Epithelial cell of proximal tubule (primary cell): ENCODE data around the gene LMF1. TPM values are rescaled to one million over a fixed set of nuclear protein-coding genes. Genes with fewer than 3 reads are reported as not detected.

ENCODE experiments used
- DNase-seq: peaks from one replicate; pipeline ENCODE4 v3.0.0-alpha.2; 2011; ENCODE audit warnings: low read depth
- H3K4me3 ChIP-seq: 2 replicates; pipeline ENCODE4 v1.5.1; 2011; ENCODE audit warnings: low read depth, mild to moderate bottlenecking, low read length
- CTCF ChIP-seq: conservative IDR thresholded peaks from 2 replicates; pipeline ENCODE4 v1.5.1; 2012; ENCODE audit warnings: low read depth, mild to moderate bottlenecking, low read length
- total RNA-seq: library from RNA; depleted of rRNA; stranded (reverse); fragments of >200 nt; gene quantifications from 2 replicates; pipeline ENCODE4 v1.2.3, GENCODE V29; 2015

LMF1 gene
- total RNA-seq, 1 donor from 2014 or later = 8.2 TPM

- TF ChIP-seq CTCF = no peak
- H3K4me3 ChIP-seq = no peak overlapping the region
- DNase-seq = no peak
These were observed 58.5 kb downstream of the LMF1 start for GRCh38 chr16:912322-912683.

- H3K4me3 ChIP-seq = no peak overlapping the region
- no peak for TF ChIP-seq CTCF
- no peak for DNase-seq
These were observed 59.0 kb downstream of the LMF1 start for GRCh38 chr16:911604-912321.

DNA sequence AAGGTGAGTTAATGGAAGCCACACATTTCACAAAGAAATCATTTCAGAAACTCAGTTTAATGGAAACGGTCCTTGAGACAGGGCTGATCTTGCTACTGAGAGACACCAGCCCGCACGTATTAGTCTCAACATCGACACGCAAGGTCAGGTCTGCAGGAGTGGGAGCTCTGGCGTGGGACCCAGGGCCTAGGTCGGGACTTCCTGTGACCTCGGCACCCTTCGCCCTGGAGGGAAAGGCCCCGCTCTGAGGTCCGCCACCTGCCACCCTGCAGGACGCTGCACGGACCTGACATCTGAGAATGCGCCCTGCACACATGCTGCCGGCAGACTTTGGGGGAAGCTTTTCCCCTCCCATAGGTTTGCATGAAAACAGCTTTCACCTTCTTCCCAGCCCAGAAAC is 59.7 kb downstream of the LMF1 start:
- no peak for TF ChIP-seq CTCF

DNA sequence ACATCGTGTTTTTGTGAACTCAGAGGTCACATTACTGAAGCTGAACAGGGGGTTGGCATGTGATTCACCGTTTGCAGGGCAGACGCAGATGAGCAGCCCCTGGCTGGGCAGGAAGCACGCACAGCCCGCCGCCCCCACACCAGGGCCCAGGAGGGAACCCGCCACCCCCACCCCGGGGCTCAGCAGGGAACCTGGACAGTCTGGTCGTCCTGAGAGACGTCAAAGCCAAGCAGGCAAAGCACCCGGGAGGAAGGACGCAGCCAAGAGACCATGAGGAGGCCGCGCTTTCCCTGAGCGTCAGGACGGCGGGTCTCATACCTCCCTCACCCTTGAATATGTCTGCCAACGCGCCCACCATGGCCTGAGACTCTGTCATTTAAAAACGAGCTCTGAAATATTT is 60.6 kb downstream of the LMF1 start:
- no peak for DNase-seq
- TF ChIP-seq CTCF = no peak

More for the DNA sequence above, 59.7 kb downstream of the LMF1 start:
- DNase-seq = no peak
- H3K4me3 ChIP-seq = no peak overlapping the region

DNA sequence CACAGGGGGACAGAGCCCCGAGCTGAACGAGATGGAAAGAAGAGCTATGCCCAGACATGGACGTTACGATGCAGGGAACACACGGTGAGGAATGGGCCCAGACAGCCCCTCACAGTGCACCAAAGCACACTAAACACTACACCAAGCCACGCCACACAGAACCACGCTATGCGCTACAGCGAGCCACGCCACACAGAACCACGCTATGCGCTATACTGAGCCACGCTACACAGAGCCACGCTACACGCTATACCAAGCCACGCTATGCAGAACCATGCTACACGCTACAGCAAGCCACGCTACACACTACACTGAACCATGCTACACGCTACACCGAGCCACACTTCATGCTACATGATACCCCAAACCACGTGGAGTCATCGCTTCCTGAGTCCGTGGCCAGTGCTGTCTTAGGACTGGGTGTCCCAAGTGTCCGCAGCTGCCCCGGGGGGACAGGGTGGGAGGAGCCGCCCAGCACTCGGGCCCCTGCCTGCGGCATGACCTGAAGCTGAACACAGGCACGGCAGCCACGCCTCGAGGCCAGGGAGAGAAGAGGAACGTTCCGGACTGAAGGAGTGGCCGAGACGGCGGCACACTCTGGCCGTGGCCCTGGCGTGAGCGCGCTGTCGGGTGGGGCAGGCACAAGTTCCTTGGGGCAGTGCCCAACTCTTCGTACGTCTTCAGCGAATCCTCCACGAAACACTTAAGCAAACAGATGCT is 61.3 kb downstream of the LMF1 start:
- no peak for TF ChIP-seq CTCF
- H3K4me3 ChIP-seq = no peak overlapping the region
- DNase-seq = no peak

More for the DNA sequence above, 60.6 kb downstream of the LMF1 start:
- H3K4me3 ChIP-seq = no peak overlapping the region

DNA sequence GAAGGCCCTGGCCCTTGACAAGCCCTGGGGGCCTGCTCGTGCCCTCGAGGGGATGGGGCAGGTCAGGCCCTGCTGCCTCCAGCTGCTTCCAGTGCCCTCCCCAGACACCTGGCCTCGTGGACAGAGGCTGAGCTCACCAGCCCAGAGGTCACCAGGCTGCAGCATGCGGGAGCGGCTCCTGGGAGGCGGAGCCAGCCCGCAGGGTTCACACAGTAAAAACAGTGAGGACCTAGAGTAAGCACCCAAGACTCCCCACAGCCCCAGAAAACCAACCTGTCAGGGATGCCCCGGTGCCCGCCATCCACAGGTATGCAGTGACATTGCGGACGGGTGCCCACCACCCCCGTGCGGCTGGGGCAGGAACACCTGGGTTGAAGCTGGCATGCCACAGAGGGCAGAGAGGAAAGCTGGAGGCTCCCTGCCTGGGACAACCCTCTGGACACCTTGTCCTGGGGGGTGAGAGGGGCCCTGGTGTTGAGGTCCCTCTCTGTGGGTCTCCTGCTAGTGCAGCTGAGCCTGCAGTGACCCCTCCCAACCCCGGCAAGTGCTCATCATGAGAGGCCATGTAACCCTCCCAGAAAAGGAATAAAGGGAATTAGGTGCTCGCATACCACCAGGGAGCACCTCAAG is 62.1 kb downstream of the LMF1 start:
- no peak overlapping the region for H3K4me3 ChIP-seq
- no peak for DNase-seq
- no peak for TF ChIP-seq CTCF
